SK-MEL-5 (cell line): ENCODE measurements around the gene JPH2. TPM values are rescaled to one million over a fixed set of nuclear protein-coding genes. Genes with fewer than 3 reads are reported as not detected.

Experiments
- DNase-seq: peaks from one replicate; pipeline ENCODE4 v3.0.0-alpha.2; 2016; ENCODE audit warnings: low read depth, low spot score
- in situ Hi-C: cut with HindIII; loops from 2 replicates; pipeline ENCODE4 v1.10.0; 2016; ENCODE audit warnings: low sequenced_read_pairs, high pct_unique_total_duplicates, low pct_unique_long_range_greater_than_20kb
- total RNA-seq: library from RNA; depleted of rRNA; stranded (reverse); fragments of >200 nt; shearing (Covaris generic); gene quantifications from 2 replicates; pipeline ENCODE4 v1.2.3, GENCODE V29; 2014

The JPH2 gene
- total RNA-seq, 1 experiment from 2014 or later = 0.08 TPM

DNA sequence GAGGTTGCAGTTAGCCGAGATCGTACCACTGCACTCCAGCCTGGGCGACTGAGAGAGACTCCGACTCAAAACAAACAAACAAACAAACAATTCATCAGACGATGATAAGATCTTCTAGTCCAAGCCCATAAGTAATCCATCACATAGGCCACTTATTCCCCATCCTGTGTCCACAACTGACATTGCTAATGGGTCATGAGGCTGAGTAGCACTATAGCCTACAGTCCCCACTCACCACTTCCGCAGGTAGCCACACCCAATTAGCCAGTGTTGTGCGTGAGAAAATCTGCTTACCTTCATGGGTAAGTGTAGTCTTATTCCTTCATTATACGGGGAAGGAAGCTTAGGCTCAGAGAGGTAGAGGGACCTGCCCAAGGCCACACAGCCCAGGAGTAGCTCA lies 13.1 kb downstream of the JPH2 start:
- no peak for DNase-seq
- in situ Hi-C loops = no loop called here

DNA sequence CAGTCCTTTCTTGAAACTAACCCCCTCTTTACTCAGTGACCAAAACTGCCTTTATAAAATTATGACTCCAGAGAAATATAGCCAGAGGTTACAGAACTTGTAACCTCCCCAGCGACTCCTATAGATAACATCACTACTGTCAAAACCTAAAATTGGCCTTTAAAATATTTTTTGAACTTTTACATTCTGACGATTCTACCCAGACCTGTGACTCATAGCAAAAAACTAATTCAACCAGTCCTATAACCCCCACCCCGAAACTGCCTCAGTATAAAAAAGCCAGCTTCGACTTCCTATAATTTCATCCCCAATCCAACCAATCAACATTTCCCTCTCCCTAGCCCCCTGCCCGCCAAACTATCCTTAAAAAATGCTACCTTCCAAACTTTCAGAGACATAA lies 13.9 kb downstream of the JPH2 start:
- in situ Hi-C loops = no loop called here
- DNase-seq = no peak

DNA sequence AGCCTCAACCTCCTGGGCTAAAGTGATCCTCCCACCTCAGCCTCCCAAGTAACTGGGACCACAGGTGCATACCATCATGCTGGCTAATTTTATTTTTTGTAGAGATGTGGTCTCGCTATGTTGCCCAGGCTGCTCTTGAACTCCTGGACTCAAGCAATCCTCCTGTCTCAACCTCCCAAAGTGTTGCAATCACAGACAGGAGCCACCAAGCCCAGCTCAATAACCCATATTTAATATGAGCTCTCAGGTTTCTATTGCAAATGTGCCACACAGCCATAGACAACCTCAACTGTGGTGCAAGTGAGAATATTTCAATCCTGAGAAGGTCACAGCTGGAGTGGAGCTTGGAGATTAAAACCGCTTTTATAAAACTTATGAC lies 14.4 kb downstream of the JPH2 start:
- no peak for DNase-seq
- in situ Hi-C loops = no loop called here

DNA sequence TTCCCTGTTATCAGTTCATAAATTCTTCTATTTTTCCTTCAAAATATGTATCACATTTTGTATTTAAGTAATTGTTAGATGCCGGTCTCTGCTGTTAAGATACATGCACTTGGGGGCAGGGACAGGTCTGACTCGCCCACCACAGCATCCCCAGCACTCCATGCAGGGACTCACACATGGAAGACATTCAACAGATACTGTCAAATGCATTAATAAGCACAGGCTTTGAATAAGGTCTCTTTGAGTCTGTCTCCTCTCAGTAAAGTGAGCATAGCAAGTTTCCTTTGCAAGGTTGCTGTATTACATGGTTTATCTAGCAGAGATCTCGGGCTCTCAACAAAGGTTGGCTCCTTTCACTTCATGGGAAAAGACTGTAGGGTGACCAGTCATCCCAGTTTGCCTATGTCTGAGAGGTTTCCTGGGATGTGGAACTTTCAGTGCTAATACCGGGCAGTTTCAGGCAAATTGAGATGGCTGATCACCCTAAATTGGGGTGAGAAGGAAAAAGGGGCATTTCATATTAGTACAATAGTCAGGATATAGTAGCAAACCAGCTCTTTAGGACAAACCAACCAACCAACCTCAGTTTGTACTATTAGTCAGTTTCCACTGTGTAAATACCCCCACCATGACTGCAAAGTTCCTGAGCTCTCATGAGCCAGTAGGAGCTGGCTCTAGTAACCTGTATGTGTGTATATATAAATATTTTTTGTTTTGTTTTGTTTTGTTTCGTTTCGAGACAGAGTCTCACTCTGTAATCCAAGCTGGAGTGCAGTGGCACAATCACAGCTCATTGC lies 15.0 kb downstream of the JPH2 start:
- in situ Hi-C loops = no loop called here
- no peak for DNase-seq

GRCh38 chr20:44170816-44171410 lies 16.1 kb downstream of the JPH2 start:
- in situ Hi-C loops = no loop called here
- no peak for DNase-seq

GRCh38 chr20:44167736-44168135 lies 19.3 kb downstream of the JPH2 start:
- in situ Hi-C loops = no loop called here
- no peak for DNase-seq

DNA sequence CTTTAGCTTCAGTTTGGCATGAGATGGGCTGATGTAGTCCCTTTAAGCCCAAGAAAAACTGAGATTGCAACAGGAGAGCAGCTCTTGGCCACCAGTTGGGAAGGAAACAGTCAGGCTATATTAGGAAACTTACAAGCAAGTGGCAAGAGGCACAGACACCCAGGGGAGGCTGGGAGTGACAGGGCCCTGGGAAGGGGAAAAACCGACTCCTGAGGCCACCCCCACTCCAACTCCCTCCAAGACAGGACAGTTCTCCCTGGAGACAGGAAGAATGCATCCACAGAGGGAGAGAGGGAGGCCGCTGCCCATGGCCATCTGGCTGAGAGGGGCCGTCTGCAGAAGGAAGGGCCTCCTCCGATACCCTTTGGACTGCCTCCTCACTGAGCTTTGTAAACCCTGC lies 20.5 kb downstream of the JPH2 start:
- no peak for DNase-seq
- in situ Hi-C loops = no loop called here

GRCh38 chr20:44166008-44166407 lies 21.0 kb downstream of the JPH2 start:
- in situ Hi-C loops = no loop called here
- no peak for DNase-seq

- DNase-seq = no peak
- in situ Hi-C loops = no loop called here
Measured at GRCh38 chr20:44160133-44160532, 26.9 kb downstream of the JPH2 start.

DNA sequence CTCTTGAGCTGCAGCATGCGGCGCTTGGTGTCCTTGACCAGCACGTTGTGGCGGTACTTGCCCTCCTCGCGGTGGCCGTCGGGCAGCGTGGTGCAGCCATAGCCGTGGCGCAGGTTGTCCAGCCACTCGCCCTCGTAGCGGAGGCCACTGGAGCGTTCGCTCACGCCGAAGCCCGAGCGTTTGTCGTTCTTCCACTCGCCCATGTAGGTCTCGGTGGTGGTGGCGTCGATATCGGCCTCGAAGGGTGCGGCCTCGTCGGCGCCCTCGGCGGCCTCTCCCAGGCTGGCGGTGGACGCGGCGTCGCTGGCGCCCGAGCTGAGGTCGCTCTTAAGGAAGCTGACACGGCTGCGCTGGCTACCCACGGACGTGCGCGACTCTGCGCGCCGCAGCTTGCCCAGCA lies 27.3 kb downstream of the JPH2 start:
- in situ Hi-C loops = no loop called here
- DNase-seq = no peak

DNA sequence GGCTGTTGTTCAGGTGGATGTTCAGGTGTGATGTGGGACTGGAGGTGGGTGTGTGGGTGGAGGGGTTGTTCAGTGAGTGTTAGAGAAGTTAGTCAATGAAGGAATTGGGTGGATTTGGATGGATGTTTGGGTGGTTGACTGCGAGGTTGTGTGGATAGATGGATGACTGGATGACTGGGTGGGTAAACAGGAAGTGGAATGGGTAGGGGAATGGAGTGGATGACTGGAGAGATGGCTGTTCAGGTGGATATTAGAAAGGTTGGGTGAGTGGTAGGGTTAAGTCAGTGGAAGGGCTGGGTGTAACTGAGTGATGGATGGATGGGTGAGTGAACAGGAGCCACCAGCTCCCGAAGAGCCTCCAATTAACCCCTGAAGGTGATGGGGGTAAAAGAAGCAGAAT lies 27.9 kb downstream of the JPH2 start:
- in situ Hi-C loops = no loop called here
- no peak for DNase-seq

- in situ Hi-C loops = no loop called here
- no peak for DNase-seq
Measured at GRCh38 chr20:44157061-44157460, 29.9 kb downstream of the JPH2 start.

GRCh38 chr20:44154521-44155001 lies 32.4 kb downstream of the JPH2 start:
- in situ Hi-C loops = no loop called here
- no peak for DNase-seq

GRCh38 chr20:44153636-44154043 lies 33.3 kb downstream of the JPH2 start:
- DNase-seq = no peak
- in situ Hi-C loops = no loop called here

DNA sequence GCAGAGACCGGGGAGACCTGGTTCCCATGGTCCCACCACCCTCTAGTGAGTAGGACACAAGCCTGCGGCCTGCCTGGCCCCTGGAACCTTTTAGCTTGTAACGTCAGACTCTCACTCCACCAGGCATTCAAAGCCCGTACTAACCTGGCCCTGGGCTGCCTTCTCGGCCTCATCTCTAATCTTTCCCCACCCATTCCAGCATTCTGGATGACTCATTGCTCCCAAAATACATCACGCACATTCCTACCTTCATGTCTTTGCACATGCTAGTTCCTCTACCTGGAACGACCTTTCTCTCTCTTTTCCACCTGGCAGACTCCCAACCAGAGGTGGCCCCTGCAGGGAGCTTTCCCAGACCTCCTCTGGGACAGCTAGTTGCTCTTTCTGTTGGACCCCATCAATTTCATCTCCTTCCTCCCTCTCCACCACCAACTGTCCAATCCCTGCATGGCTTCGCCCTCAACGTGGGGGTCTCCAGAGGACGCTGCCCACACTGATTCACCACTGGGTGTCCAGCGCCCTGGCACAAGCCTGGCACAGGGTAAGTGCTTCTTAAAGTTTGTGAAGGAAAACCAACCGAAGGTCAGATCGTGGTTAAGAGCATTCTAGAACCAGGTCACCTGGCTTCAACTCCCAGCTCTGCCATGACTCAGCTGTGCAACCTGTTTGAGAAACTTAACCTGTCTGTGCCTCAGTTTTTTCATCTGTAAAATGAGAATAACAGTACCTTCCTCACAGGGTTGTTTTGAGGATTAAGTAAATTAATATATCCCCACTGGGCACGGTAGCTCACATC lies 35.2 kb downstream of the JPH2 start:
- in situ Hi-C loops = no loop called here
- DNase-seq = no peak

DNA sequence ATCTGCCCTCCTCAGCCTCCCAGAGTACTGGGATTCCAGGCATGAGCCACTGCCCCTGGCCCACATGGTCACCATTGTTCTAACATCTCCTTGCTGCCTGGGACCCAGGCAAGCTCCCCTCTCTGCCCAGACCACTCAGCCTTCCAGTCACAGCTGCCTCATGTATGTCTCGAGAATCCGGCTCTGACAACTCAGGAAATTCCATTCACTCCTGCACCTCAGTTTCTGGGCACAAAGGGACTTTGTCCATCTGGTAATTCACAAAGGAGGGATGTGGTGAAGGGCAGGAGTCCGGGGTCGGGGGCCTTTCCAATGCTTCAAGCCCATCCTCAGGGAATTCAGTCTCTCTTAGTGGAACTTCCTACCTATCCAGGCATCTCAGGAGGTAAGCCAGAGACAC lies 40.7 kb downstream of the JPH2 start:
- no peak for DNase-seq
- in situ Hi-C loops = no loop called here

DNA sequence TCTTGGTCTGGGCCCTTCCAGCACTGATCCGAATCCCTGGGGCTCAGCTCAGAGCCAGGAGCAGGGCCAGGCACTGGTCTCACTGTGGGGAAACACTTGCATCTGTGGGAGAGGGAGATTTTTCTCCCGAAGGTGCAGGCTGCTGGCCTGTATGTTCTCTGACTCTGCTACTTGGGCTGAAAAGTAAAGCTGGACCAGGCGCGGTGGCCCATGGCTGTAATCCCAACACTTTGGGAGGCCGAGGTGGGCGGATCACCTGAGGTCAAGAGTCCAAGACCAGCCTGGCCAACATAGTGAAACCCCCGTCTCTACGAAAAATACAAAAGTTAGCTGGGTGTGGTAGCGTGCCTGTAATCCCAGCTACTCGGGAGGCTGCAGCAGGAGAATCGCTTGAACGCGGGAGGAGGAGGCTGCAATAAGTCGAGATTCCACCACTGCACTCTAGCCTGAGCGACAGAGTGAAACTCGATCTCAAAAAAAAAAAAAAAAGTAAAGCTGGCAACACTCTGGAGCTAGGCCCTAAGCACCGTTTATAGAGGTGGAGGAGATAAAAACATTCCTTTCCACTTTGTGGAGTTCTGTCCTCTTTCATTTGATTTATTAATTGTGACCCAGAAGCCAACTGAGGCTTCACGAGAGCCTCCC lies 41.7 kb downstream of the JPH2 start:
- in situ Hi-C loops = no loop called here

DNA sequence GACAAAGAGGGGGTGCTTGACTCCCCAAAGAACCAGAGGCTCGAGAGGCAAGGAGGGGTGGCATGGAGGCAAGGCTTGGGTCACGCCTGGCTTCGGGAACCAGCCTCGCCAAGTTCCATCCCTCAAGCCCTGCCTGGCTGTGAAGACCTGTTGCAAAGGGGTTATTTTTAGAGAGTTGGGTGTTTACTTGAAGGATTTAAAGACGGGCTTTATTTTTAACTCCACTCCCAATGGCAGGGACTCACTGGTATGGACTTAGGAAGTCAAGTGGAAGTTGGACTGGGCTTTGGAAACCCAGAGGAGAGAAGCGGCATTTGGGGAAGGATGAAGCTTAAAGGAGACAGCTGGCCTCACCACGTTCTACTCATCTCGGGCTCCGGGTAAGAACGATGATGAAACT lies 43.1 kb downstream of the JPH2 start:
- no peak for DNase-seq

More for the DNA sequence above, 41.7 kb downstream of the JPH2 start:
- no peak for DNase-seq

More for the DNA sequence above, 43.1 kb downstream of the JPH2 start:
- in situ Hi-C loops = no loop called here
